CD1c-positive myeloid dendritic cell (primary cell): ENCODE measurements around the gene EIF3K.

Experiments
- DNase-seq: peaks from one replicate; pipeline ENCODE4 v3.0.0-alpha.2; 2016; ENCODE audit errors: extremely low spot score

The EIF3K gene

GRCh38 chr19:38649305-38650171 is 30.6 kb downstream of the EIF3K start:
- DNase-seq: peak; percentile 28

DNA sequence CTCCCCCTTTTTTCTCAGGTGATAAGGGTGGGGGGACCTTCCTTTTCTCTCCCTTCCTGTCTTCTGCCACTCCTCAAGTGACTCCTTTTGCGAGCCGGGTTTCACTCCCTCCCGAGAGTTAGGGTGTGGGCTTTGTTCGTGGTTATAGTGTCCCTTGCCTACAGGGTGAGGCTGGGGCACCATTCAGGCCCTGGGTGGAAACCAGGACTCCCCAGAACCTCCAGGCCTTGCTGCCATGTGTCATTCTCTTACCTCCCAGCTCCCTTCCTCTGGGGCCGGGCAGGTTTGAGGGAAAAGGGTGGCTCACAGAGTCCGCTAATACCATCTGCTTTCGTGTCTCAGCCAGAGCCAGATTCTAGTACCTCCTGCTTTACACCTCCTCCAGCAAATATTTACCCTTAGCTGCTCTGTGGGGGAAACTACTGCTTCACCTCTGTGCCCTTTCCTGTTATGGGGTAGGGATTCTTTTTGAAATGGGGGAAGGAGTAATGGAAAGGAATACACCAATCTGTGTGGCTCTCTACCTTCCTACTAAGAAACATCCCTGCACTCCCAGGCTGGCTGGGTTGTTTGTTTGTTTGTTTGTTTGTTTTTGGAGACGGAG is 31.3 kb downstream of the EIF3K start:
- no peak for DNase-seq

GRCh38 chr19:38650911-38651584 is 32.1 kb downstream of the EIF3K start:
- peak; percentile 71 for DNase-seq

DNA sequence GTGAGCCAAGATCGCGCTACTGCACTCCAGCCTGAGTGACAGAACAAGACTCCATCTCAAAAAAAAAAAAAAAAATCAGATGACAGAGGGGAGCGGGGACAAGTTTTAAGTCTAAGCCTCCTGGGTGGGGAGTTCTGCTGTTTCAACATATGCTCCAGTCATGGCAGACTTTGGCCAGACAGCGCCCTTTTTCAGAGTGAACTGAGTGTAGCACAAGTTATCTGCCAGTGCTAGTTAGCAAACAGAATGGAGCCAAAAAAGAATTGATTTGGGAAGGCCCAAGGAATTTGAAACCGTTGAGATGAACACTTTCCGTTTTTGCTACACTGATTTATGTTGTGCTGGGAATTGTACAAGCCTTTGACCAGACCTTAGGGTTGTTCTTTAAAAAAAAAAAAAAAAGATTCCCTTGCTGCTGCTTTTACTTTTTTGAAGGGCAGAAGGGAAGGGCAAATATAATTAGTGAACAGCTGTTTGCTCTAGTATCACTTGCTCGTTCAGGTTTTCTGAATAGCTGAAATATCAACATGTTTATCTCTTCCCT is 34.1 kb downstream of the EIF3K start:
- peak; percentile 46 for DNase-seq

GRCh38 chr19:38654628-38655055 is 35.7 kb downstream of the EIF3K start:
- no peak for DNase-seq

DNA sequence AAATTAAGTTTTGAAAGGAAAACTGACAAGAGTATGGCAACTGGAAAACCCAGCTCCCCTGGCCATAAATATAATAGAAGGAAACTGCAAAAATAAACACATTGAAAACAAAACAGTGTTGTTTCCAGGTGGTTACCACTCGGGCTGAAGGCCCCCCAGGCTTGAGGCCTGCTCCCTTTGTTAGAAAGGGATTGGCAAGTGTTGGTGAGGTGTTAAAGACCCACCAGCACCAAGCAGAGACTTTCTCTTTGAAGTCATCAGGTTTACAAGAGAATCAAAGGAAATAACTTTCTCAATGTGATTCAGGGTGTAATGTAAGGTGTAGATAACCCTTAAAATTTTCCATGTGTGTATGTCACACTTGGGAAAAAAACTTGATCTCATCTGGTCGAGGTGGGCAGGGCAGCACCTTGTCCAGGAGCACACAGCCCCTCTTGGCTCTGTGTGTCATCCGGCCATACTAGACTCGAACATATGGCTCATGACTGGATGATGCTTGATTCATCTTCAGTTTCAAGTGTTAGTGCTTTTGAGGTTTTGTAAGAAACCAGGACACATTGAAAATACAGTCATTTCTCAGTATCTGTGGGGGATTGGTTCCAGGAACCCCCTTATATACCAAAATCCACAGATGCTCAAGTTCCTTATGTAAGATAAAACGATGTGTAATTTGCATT is 36.3 kb downstream of the EIF3K start:
- no peak for DNase-seq

DNA sequence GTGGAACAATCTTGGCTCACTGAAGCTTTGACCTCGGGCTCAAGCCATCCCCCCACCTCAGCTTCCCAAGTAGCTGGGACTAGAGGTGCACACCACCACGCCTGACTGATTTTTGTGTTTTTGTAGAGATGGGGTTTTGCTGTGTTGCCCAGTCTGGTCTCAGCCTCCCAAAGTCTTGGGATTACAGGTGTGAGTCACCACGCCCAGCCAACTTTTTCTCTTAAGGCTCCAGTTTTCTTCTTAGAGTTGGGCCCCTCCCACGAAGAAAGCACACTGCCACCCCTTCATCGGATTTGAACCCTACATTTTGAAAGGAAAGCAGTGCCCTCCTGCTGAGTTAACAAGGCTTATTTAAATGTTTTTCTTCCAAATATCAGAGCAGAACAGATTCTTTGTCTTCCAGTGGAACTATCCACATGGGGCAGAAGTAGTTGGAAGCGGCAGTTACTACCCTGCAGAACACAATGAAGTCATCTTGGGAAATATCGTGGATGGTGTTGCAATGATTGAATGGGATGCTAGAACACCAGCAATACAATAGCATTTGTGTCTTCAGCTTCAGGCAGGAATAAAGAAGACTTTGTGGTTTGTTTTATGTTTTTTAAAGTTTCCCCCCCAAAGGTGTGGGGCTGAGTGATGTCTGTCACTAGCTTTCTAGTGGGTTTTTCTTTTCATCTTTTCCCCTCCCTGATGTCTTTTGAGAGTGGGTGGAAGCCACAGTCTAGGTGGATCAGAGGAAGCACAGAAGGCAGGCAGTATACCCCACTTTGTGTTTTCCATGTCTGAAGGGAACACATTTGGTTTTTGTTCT is 37.4 kb downstream of the EIF3K start:
- DNase-seq: peak; percentile 66

DNA sequence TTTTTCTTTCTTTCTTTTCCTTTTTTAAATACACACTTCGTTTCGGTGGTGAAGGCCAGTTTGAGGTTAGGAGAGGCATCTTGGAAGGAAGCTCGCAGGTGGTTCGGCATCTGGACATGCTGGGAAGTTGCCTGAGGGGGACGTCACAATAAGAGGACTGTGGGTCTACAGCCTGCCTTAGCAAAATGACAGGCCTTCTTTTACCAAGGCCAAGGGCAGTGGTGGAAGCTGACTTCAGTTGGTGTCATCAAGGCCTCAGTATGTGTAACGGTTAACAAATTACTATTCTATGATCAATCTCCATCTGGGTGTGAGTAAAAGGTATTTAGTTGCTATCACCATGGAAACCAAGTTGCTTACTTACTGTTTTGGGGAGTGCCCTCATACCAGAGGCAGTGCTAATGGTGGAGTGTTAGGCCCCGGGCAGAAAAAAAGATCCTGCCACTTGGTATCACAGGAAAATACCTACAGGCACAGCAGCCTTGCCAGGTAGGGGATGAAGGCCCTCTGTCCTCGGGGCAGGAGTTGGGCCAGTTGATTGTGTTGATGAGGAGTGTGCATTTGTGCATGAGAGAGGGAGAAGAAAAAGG is 38.7 kb downstream of the EIF3K start:
- no peak for DNase-seq

DNA sequence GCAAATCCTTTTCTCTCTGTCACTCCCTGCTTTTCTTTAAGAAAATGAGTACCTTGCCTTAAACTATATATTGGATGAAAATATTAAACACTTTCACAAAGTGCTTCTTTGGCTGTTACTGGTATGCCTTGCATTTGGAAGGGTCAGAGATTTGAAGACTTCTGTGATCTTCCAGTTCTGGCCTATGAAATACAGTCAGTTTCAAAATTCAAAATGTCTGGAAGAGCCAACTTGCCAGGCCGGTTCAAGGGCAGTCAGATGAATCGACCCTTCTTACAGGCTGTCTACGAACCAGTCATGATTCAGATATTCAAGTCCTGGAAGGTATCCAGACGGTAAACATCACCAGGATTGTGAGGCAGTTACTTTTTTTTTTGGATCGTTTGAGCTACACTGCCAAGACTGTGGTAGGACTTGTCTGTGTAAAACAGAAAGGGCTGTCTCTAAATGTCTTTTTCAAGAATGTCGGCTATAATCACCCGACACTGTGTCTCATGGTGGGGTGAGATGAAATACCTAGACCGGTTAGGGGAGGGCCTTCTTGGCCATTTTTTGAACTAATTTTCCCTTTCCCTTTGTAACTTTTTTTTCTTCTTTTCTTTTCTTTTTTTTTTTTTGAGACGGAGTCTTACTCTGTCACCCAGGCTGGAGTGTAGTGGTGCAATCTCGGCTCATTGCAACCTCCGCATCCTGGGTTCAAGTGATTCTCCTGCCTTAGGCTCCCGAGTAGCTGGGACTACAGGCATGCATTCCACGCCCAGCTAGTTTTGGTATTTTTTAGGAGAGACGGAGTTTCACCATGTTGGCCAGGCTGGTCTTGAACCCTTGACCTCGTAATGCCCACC is 39.7 kb downstream of the EIF3K start:
- no peak for DNase-seq

DNA sequence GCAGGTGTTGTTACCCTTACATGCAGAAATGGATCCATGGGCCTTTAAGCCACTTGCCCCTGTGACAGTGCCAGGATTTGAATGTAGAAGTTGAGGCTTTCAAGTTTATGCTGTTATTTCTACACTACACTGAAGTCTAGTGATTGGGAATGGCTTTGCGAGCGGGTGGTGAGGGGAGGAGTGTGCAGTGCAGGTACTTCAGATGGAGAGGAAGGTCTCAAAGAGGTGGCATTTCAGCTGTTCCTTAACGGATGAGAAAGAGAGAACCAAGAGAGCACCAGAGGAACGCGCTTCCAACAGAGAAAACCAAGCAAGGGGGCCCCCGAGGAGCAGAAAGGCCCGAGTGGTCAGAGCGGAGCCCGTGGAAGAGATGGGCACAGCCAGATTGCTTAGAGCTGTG is 41.7 kb downstream of the EIF3K start:
- DNase-seq: no peak

DNA sequence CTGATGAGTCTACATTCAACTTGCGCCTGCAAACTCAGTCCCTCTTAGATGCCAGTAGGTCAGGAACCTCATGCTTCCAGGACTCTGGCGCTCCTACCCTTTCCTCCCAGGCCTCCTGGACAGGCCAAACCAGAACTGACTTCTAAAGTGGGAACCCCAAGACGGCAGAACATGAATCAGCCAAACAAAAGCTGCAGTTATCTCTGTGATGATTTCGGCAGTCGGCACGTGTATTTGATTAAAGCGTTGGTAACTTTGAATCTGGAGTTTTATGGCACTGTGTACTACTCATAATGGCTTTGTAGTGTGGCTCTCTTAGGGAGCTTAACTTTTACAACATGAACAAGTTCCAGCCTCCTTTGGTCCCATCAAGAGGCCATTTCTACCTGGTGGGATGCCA is 42.1 kb downstream of the EIF3K start:
- no peak for DNase-seq

- DNase-seq: no peak
Measured at GRCh38 chr19:38661996-38662395, 43.0 kb downstream of the EIF3K start.

GRCh38 chr19:38662537-38663155 is 43.7 kb downstream of the EIF3K start:
- DNase-seq: no peak

GRCh38 chr19:38663156-38663651 is 44.2 kb downstream of the EIF3K start:
- no peak for DNase-seq

- no peak for DNase-seq
Measured at GRCh38 chr19:38663957-38664502, 45.0 kb downstream of the EIF3K start.

GRCh38 chr19:38664503-38665211 is 45.7 kb downstream of the EIF3K start:
- DNase-seq: peak; percentile 71

GRCh38 chr19:38665219-38665931 is 46.4 kb downstream of the EIF3K start:
- no peak for DNase-seq
